Measurements from ENCODE around the gene PAFAH2.

- no peak for TF ChIP-seq CTCF (IDR thresholded peaks at IDR 0.05)
- no peak for TF ChIP-seq POLR2A (IDR thresholded peaks at IDR 0.05)
These were observed 36.8 kb upstream of the PAFAH2 start for GRCh38 chr1:26034504-26035202.

All from Peyer's patch (tissue), 4 donors.